Endothelial cell (in vitro differentiated cells): ENCODE measurements around the gene TM9SF1. TPM values are rescaled to one million over a fixed set of nuclear protein-coding genes. Genes with fewer than 3 reads are reported as not detected.

Experiments
- DNase-seq: peaks from one replicate; pipeline ENCODE4 v3.0.0; 2021; ENCODE audit warnings: low spot score
- H3K27ac Mint-ChIP-seq: one replicate; pipeline ENCODE4 v1.8.0; 2021; ENCODE audit warnings: mixed read lengths, inconsistent platforms; ENCODE audit not compliant: unreplicated experiment
- H3K27me3 Mint-ChIP-seq: one replicate; pipeline ENCODE4 v1.8.0; 2021; ENCODE audit warnings: mild to moderate bottlenecking, moderate library complexity, mixed read lengths, inconsistent platforms; ENCODE audit not compliant: unreplicated experiment
- H3K36me3 Mint-ChIP-seq: one replicate; pipeline ENCODE4 v1.8.0; 2021; ENCODE audit warnings: mild to moderate bottlenecking, low read depth, mixed read lengths, inconsistent platforms; ENCODE audit not compliant: unreplicated experiment
- H3K4me1 Mint-ChIP-seq: one replicate; pipeline ENCODE4 v1.8.0; 2021; ENCODE audit warnings: mild to moderate bottlenecking, mixed read lengths, inconsistent platforms; ENCODE audit not compliant: unreplicated experiment
- H3K4me3 Mint-ChIP-seq: one replicate; pipeline ENCODE4 v1.8.0; 2021; ENCODE audit warnings: mild to moderate bottlenecking, mixed read lengths, inconsistent platforms; ENCODE audit not compliant: unreplicated experiment
- H3K9me3 Mint-ChIP-seq: one replicate; pipeline ENCODE4 v1.8.0; 2021; ENCODE audit warnings: mixed read lengths, inconsistent platforms; ENCODE audit not compliant: unreplicated experiment
- CTCF ChIP-seq: fragments of 200-600 bp; sonication (generic); IDR thresholded peaks from one replicate; pipeline ENCODE4 v1.5.0; 2021; ENCODE audit warnings: antibody characterized with exemption; ENCODE audit not compliant: unreplicated experiment
- total RNA-seq: library from RNA; stranded (reverse); fragmentation: NEBNext Ultra II Directional; extraction: Animal tissue kit (Norgen Biotek cat#: 25700); gene quantifications from one replicate; pipeline ENCODE4 v1.2.1, GENCODE V29; 2021; ENCODE audit not compliant: unreplicated experiment

Gene TM9SF1
- total RNA-seq, 1 donor from 2014 or later, result 41.8 TPM

GRCh38 chr14:24179961-24180796 lies 15.1 kb downstream of the TM9SF1 start:
- H3K4me3 Mint-ChIP-seq, result no peak overlapping the region
- H3K36me3 Mint-ChIP-seq, result peaks cover 26% of the 10 kb centered on the region
- no peak overlapping the region for H3K27ac Mint-ChIP-seq
- H3K27me3 Mint-ChIP-seq, result peaks cover 8% of the 10 kb centered on the region
- H3K9me3 Mint-ChIP-seq, result no peaks in the 10 kb centered on the region
- no peak for DNase-seq
- no peak for TF ChIP-seq CTCF
- peaks cover 8% of the 10 kb centered on the region for H3K4me1 Mint-ChIP-seq

GRCh38 chr14:24179294-24179960 lies 15.8 kb downstream of the TM9SF1 start:
- no peak for TF ChIP-seq CTCF
- Mint-ChIP-seq H3K27me3 (peaks cover 7% of the 10 kb centered on the region), H3K36me3 (peaks cover 32% of the 10 kb centered on the region), H3K4me3 (peak overlapping the region; percentile 42), H3K9me3 (no peaks in the 10 kb centered on the region), H3K27ac (no peak overlapping the region), H3K4me1 (peaks cover 8% of the 10 kb centered on the region)
- no peak for DNase-seq

- no peak for DNase-seq
- Mint-ChIP-seq H3K4me1 (peaks cover 8% of the 10 kb centered on the region), H3K9me3 (no peaks in the 10 kb centered on the region), H3K27ac (no peak overlapping the region), H3K27me3 (peaks cover 9% of the 10 kb centered on the region), H3K4me3 (peak overlapping the region; percentile 42), H3K36me3 (peaks cover 32% of the 10 kb centered on the region)
- no peak for TF ChIP-seq CTCF
Observed at GRCh38 chr14:24178399-24179178, 16.7 kb downstream of the TM9SF1 start.

GRCh38 chr14:24177891-24178290 lies 17.4 kb downstream of the TM9SF1 start:
- H3K4me3 Mint-ChIP-seq, result no peak overlapping the region
- H3K27ac Mint-ChIP-seq, result no peak overlapping the region
- peaks cover 9% of the 10 kb centered on the region for H3K27me3 Mint-ChIP-seq
- no peaks in the 10 kb centered on the region for H3K9me3 Mint-ChIP-seq
- no peak for DNase-seq
- no peak for TF ChIP-seq CTCF
- peaks cover 8% of the 10 kb centered on the region for H3K4me1 Mint-ChIP-seq
- H3K36me3 Mint-ChIP-seq, result peaks cover 28% of the 10 kb centered on the region
